HG02938 (cell line): ENCODE results near the gene ARMC9.

Experiments
- ATAC-seq: cut with Tn5 transposase; IDR thresholded peaks from one replicate; pipeline ENCODE4 v1.9.1; 2021; ENCODE audit warnings: mild to moderate bottlenecking, moderate library complexity; ENCODE audit not compliant: unreplicated experiment

The ARMC9 gene

GRCh38 chr2:231203087-231203486 is 4.7 kb downstream of the ARMC9 start:
- no peak for ATAC-seq

GRCh38 chr2:231204146-231204545 is 5.7 kb downstream of the ARMC9 start:
- ATAC-seq = no peak

- ATAC-seq = no peak
These were observed 6.2 kb downstream of the ARMC9 start for GRCh38 chr2:231204581-231204980.

GRCh38 chr2:231207734-231208133 is 9.3 kb downstream of the ARMC9 start:
- no peak for ATAC-seq

GRCh38 chr2:231210782-231211181 is 12.4 kb downstream of the ARMC9 start:
- ATAC-seq = no peak

- no peak for ATAC-seq
These were observed 13.1 kb downstream of the ARMC9 start for GRCh38 chr2:231211486-231211885.

- no peak for ATAC-seq
These were observed 14.0 kb downstream of the ARMC9 start for GRCh38 chr2:231212329-231212845.

GRCh38 chr2:231213931-231214642 is 15.7 kb downstream of the ARMC9 start:
- ATAC-seq = no peak

- no peak for ATAC-seq
These were observed 19.9 kb downstream of the ARMC9 start for GRCh38 chr2:231218366-231218765.

GRCh38 chr2:231219289-231219688 is 20.9 kb downstream of the ARMC9 start:
- ATAC-seq = no peak

- ATAC-seq = no peak
These were observed 23.3 kb downstream of the ARMC9 start for GRCh38 chr2:231221761-231222160.

- peak; percentile 68 for ATAC-seq
These were observed 24.0 kb downstream of the ARMC9 start for GRCh38 chr2:231222318-231223000.

- ATAC-seq = no peak
These were observed 24.6 kb downstream of the ARMC9 start for GRCh38 chr2:231223001-231223375.

- ATAC-seq = no peak
These were observed 25.1 kb downstream of the ARMC9 start for GRCh38 chr2:231223458-231223976.

GRCh38 chr2:231227310-231228162 is 29.1 kb downstream of the ARMC9 start:
- ATAC-seq = peak; percentile 54

GRCh38 chr2:231228223-231228622 is 29.8 kb downstream of the ARMC9 start:
- peak; percentile 74 for ATAC-seq

- ATAC-seq = peak; percentile 35
These were observed 30.6 kb downstream of the ARMC9 start for GRCh38 chr2:231228974-231229529.

GRCh38 chr2:231235217-231235616 is 36.8 kb downstream of the ARMC9 start:
- no peak for ATAC-seq

- no peak for ATAC-seq
These were observed 40.3 kb downstream of the ARMC9 start for GRCh38 chr2:231238689-231239088.

- no peak for ATAC-seq
These were observed 41.3 kb downstream of the ARMC9 start for GRCh38 chr2:231239751-231240150.
